HFF-Myc (cell line): ENCODE measurements around the gene CCDC60.

Source experiments
- DNase-seq: peaks from one replicate; pipeline ENCODE4 v3.0.0-alpha.2; 2011; ENCODE audit warnings: low read depth; ENCODE audit errors: extremely low read depth
- H3K4me3 ChIP-seq: replicated peaks from 2 replicates; pipeline ENCODE4 v1.5.1; 2011; ENCODE audit warnings: low read depth, mild to moderate bottlenecking, control low read depth, low read length
- TF ChIP-seq, protein P1 (sequence below): IDR thresholded peaks from 2 replicates; pipeline ENCODE4 v1.5.1; 2012; ENCODE audit warnings: mild to moderate bottlenecking, low read depth, low read length, control low read depth; ENCODE audit errors: missing control alignments

The CCDC60 gene

DNA sequence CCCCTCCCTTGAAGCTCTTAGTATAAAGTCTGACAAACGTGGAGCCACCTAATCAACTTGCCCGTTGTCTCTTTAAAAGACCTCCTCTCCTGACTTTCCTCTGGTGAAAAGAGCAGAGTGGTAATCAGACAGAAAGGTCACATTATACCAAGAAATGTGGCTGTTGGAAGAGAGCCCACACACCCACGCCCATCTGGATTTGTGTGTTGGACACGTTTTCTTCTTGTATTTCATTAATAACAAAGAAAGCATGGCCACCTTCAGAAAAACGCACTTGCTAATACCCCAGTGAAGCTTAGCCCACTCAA lies 41.3 kb downstream of the CCDC60 start:
- no peak for DNase-seq
- no peak overlapping the region for H3K4me3 ChIP-seq
- TF ChIP-seq, protein P1, sequence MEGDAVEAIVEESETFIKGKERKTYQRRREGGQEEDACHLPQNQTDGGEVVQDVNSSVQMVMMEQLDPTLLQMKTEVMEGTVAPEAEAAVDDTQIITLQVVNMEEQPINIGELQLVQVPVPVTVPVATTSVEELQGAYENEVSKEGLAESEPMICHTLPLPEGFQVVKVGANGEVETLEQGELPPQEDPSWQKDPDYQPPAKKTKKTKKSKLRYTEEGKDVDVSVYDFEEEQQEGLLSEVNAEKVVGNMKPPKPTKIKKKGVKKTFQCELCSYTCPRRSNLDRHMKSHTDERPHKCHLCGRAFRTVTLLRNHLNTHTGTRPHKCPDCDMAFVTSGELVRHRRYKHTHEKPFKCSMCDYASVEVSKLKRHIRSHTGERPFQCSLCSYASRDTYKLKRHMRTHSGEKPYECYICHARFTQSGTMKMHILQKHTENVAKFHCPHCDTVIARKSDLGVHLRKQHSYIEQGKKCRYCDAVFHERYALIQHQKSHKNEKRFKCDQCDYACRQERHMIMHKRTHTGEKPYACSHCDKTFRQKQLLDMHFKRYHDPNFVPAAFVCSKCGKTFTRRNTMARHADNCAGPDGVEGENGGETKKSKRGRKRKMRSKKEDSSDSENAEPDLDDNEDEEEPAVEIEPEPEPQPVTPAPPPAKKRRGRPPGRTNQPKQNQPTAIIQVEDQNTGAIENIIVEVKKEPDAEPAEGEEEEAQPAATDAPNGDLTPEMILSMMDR, result no peak

GRCh38 chr12:119378903-119379302 lies 44.4 kb downstream of the CCDC60 start:
- TF ChIP-seq, protein P1, result no peak
- no peak for DNase-seq
- H3K4me3 ChIP-seq, result no peak overlapping the region

DNA sequence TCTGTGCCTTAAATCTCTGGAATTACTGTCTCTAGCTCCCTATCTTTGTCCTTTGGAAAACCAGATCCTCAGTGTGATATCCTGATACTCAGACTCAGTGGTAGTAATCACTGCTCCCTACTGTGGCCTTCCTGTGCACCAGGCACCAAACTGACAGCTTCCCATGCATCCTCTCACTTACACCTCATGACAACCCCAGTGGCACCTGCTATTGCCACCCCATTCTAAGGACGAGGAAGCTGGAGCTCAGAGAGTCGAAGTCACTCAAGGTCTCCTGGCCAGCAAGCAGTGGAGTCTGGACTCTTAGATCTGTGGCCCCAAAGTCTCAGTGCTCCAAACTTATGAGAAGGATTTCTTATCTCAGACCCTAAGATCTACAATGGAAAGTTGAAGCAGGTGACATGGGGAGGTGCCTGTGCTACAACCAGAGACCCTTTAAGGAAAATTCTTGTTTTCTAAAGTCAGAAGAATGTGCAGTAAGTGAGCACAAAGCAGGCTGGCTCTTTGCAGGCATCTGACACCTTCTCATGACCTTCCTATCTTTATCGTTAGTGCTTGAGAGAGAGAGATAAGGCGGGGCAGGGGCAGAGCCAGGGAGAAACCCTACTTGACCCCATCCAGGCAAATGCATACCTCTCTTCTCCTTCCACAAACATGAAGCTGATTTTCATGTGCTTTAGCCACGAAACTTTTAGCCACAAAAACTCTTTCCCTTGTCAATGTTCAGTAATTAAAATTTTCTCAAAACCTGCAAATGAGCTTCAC lies 47.1 kb downstream of the CCDC60 start:
- TF ChIP-seq, protein P1, result no peak
- DNase-seq, result no peak
- H3K4me3 ChIP-seq, result no peak overlapping the region

DNA sequence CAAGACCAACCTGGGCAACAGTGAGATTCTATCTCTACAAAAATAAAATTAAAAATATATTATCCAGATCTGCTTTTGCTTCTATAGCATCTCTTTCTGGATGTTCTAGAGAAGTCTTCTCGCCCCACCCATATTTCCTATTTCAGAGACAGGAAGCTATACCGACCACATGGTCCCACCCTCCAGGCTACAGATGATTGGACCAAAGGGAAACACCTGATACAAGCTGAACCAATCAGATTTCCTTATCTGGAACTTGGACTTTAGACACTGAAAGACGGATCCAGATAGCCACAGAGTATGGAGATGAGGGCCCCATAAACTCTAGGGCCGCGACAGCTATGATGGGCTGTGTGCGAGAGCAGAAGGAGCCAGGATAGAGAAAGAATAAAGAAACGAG lies 48.7 kb downstream of the CCDC60 start:
- DNase-seq, result no peak
- TF ChIP-seq, protein P1, result no peak
- no peak overlapping the region for H3K4me3 ChIP-seq

DNA sequence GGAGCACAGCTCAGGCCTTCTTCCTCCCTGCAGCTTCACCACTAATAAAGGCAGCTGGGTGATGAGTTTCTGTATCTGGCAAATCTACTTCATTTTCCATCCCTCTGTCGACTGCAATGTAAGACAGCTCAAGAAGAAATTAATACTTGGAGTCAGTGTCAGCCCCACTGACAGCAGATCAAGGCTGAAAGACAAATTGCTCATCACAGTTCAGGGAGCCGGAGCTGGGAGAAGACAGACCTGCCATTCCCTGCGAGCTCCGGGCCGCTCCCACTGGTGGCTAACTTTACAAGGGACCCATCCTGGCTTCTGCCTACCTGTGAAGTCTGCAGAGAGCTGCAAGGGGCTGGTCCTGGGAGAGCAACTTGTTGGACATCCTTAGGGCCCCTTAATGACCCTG lies 49.8 kb downstream of the CCDC60 start:
- DNase-seq, result no peak
- H3K4me3 ChIP-seq, result no peak overlapping the region
- TF ChIP-seq, protein P1, result no peak

- DNase-seq, result no peak
- TF ChIP-seq, protein P1, result no peak
- H3K4me3 ChIP-seq, result no peak overlapping the region
These were observed 51.1 kb downstream of the CCDC60 start for GRCh38 chr12:119385659-119386058.

DNA sequence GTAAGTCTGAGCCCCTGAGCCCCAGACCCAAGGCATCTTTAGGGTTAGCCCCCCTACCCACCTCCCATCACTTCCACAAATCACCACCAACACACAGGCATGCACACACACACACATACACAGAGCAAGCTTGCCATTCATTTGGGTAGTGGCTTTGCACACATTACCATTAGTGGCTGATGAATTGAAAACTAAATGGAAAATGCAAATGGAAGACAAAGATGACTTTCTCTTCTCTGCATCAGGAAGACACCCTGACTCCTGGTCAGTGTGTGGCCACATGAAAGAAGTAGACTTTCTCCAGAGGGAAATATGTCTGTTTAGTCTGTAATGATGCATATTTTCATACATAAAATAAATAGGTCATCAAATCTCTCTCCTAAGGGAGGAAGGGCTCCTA lies 55.2 kb downstream of the CCDC60 start:
- TF ChIP-seq, protein P1, result no peak
- no peak for DNase-seq
- H3K4me3 ChIP-seq, result no peak overlapping the region
